Colonic mucosa (tissue), 4 donors: Measurements from ENCODE around the gene LY6G5C. TPM values are rescaled to one million over a fixed set of nuclear protein-coding genes. Genes with fewer than 3 reads are reported as not detected.
A peak's percentile ranks its signal among the peaks of the same experiment; 100 is the strongest.

Source experiments
- DNase-seq: peaks from one replicate; pipeline ENCODE4 v3.0.0-alpha.2; 2020
- H3K27ac ChIP-seq: fragments of 200-600 bp; one replicate; pipeline ENCODE4 v1.8.0; 2021
- H3K27me3 ChIP-seq: fragments of 200-600 bp; one replicate; pipeline ENCODE4 v1.8.0; 2021
- H3K36me3 ChIP-seq: fragments of 200-600 bp; one replicate; pipeline ENCODE4 v1.8.0; 2021
- H3K4me1 ChIP-seq: fragments of 200-600 bp; one replicate; pipeline ENCODE4 v1.8.0; 2021; ENCODE audit warnings: mild to moderate bottlenecking
- H3K4me3 ChIP-seq: fragments of 200-600 bp; one replicate; pipeline ENCODE4 v1.8.0; 2021
- H3K9ac ChIP-seq, 2 donors: one replicate each; pipeline ENCODE4 v1.7.0; 2013; ENCODE audit warnings: control low read depth in 2 of 2, low read depth in 2 of 2, low read length in 2 of 2
- H3K9me3 ChIP-seq: fragments of 200-600 bp; one replicate; pipeline ENCODE4 v1.8.0; 2021
- intact Hi-C: fragments of 100-400 bp; cut with DNase I; formaldehyde crosslinking; loops from one replicate; pipeline ENCODE4 v1.14.1; 2022
- total RNA-seq, 2 donors: library from RNA; stranded (reverse); fragmentation: NEBNext Ultra II Directional in 1 of 2; extraction: Animal tissue kit (Norgen Biotek cat#: 25700) in 1 of 2; gene quantifications; one replicate each; pipeline ENCODE4 v1.2.1, GENCODE V29; 2021
- TF ChIP-seq, protein P1 (sequence below): fragments of 200-600 bp; IDR thresholded peaks from one replicate; pipeline ENCODE4 v1.8.0; 2022; ENCODE audit warnings: antibody characterized with exemption, mild to moderate bottlenecking
- donor health status: healthy.
- donor health status: DM: no; HTN: no; CAD: no.
- donor health status: DM: no; HTN: no; CAD: no.

The LY6G5C gene
- total RNA-seq, 2 donors from 2014 or later: 1.9 to 2.8 TPM

DNA sequence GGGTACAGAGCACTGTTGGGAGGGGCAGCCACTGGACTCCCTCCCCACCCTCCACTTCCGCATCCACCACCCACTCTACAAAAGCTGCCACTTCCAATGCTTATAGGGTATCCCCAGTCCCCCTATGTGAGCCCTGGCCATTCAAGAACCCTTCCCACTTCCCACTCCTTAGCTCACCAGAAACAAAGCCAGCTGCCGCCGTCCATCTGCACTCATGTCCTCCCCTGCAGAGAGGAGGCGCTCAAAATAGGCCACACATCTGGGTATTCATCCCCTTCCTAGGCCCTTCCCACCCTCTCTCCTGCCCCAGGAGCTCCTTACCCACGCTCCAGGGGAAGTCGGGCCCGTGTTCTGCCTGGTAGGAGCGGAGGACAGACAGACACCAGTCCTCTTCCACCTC is 6.5 kb upstream of the LY6G5C start:
- DNase-seq: no peak
- no peaks in the 10 kb centered on the region for H3K27me3 ChIP-seq
- TF ChIP-seq, protein P1, sequence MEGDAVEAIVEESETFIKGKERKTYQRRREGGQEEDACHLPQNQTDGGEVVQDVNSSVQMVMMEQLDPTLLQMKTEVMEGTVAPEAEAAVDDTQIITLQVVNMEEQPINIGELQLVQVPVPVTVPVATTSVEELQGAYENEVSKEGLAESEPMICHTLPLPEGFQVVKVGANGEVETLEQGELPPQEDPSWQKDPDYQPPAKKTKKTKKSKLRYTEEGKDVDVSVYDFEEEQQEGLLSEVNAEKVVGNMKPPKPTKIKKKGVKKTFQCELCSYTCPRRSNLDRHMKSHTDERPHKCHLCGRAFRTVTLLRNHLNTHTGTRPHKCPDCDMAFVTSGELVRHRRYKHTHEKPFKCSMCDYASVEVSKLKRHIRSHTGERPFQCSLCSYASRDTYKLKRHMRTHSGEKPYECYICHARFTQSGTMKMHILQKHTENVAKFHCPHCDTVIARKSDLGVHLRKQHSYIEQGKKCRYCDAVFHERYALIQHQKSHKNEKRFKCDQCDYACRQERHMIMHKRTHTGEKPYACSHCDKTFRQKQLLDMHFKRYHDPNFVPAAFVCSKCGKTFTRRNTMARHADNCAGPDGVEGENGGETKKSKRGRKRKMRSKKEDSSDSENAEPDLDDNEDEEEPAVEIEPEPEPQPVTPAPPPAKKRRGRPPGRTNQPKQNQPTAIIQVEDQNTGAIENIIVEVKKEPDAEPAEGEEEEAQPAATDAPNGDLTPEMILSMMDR: no peak
- H3K27ac ChIP-seq: no peak overlapping the region
- H3K9me3 ChIP-seq: no peaks in the 10 kb centered on the region
- peaks cover 10% of the 10 kb centered on the region for H3K36me3 ChIP-seq
- no peak overlapping the region for H3K4me3 ChIP-seq
- H3K9ac ChIP-seq: no peak overlapping the region
- no peaks in the 10 kb centered on the region for H3K4me1 ChIP-seq
- intact Hi-C loops: no loop called here

DNA sequence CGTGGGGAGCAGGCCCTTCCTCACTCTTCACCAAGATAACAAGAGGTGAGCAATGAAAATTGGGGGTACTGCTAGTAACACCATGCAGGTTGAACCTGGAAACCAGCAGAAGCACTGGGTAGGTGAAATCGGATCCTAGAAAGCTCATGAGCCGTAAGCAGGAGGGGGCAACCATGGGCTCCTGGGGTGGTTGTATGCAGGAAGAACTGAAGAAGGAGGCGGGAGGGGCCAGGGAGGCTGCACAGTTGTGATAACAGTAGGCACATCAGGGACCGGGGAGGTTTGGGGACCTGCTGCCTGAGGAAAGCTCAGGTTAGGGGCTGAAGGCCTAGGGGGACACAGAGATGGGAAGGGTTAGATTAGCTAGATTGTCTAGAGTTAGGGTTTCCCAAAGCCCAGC is 5.6 kb upstream of the LY6G5C start:
- peaks cover 10% of the 10 kb centered on the region for H3K36me3 ChIP-seq
- no peak for DNase-seq
- no peaks in the 10 kb centered on the region for H3K27me3 ChIP-seq
- intact Hi-C loops: no loop called here
- H3K4me1 ChIP-seq: no peaks in the 10 kb centered on the region
- TF ChIP-seq, protein P1: no peak
- no peaks in the 10 kb centered on the region for H3K9me3 ChIP-seq
- no peak overlapping the region for H3K9ac ChIP-seq
- no peak overlapping the region for H3K4me3 ChIP-seq
- H3K27ac ChIP-seq: no peak overlapping the region

DNA sequence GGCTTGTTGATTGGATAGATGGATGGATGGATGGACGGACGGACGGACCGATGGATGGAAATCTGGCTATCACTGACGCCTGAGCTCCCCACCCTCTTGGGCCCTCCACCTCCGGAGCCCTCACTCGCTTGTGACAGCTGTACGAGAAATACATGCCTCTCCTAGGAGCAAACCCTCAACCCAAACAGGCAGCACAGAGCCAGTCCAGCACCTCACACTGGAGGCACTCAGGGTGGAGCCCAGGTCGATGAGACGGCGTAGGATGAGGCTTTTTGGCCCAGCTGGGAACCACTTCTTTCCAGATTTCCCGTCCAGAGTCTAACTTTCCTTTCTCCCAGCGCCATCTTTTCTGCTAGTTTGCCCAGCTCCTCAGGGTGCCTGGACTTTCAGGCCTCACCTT is 2.7 kb upstream of the LY6G5C start:
- peak overlapping the region; percentile 30 for H3K4me3 ChIP-seq
- intact Hi-C loops: loop anchor here (5.0 kb wide), 1 partner anchor 84 kb away; no protein-coding TSS in a partner anchor
- peaks cover 9% of the 10 kb centered on the region for H3K4me1 ChIP-seq
- H3K27me3 ChIP-seq: no peaks in the 10 kb centered on the region
- H3K9ac ChIP-seq: peak overlapping the region in 1 of 2 donors; percentile 72
- TF ChIP-seq, protein P1: no peak
- no peak overlapping the region for H3K27ac ChIP-seq
- H3K9me3 ChIP-seq: no peaks in the 10 kb centered on the region
- H3K36me3 ChIP-seq: peaks cover 5% of the 10 kb centered on the region
- DNase-seq: no peak

DNA sequence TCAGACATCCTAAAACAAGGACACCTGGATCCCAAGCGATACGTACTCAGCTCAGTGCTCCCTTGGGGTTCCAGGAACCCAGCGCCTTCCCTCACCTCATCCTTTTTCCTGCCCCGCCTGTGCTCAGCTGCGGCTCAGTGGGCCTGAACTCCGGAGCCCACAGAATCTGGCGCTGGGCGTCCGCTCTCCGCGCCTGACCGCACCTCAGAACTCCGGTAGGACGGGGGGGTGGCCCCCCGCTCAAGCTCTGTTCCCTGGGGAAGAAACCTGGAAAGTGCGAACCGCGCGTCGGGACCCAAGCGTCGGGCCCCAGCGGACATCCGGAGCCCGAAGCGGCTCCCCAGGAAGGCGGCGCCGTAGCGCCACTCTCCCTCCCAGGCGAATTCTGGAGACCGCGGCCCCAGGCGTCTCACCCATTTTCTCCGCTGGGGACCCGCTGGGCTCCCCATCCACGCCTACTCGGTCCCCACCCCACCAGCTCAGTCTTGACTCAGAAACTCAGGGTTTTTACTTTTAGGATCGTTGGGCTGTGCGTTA is 336 bp upstream of the LY6G5C start:
- Histone ChIP-seq H3K4me3 (peak overlapping the region; percentile 41), H3K9me3 (no peaks in the 10 kb centered on the region), H3K36me3 (no peaks in the 10 kb centered on the region), H3K27me3 (no peaks in the 10 kb centered on the region), H3K4me1 (peaks cover 9% of the 10 kb centered on the region), H3K27ac (peak overlapping the region; percentile 30), H3K9ac (peak overlapping the region; percentile 74 to 90)
- TF ChIP-seq, protein P1: no peak
- DNase-seq: peak; percentile 60
- intact Hi-C loops: loop anchor here (5.0 kb wide), 1 partner anchor 86 kb away; no protein-coding TSS in a partner anchor

DNA sequence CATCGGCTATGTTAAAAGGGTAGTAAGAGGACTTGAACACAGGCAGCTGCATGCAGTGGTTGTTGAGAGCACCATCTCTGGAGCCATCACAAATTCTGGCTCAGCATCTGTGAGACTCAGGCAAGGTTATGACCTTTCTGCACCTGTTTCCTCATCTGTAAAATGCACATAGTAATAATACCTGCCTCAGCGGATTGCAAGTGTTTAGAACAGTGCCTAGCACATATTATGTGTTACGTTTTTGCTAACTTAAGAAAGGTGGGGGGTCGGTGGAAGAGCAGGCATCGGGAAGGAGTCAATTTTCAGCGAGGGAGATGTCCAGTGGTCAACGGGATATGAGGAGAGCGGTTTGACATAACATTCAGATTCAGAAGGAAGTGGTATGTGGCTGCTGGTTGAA is 2.9 kb downstream of the LY6G5C start:
- intact Hi-C loops: loop anchor here (10.0 kb wide), 2 partner anchors 207 to 277 kb away; partner anchors contain the start of genes NELFE and SKIC2

More for the DNA sequence above, 2.9 kb downstream of the LY6G5C start:
- H3K9ac ChIP-seq: no peak overlapping the region
- H3K36me3 ChIP-seq: no peaks in the 10 kb centered on the region
- no peak overlapping the region for H3K4me3 ChIP-seq
- no peaks in the 10 kb centered on the region for H3K27me3 ChIP-seq
- no peak for DNase-seq
- H3K4me1 ChIP-seq: peaks cover 9% of the 10 kb centered on the region
- TF ChIP-seq, protein P1: no peak
- no peaks in the 10 kb centered on the region for H3K9me3 ChIP-seq
- no peak overlapping the region for H3K27ac ChIP-seq
